HepG2 (cell line): ENCODE results near the gene SYNE1. TPM values are rescaled to one million over a fixed set of nuclear protein-coding genes. Genes with fewer than 3 reads are reported as not detected.

Experiments used
- ATAC-seq: fragments of 200-7000 bp; cut with Tn5 transposase; 3 replicates; pipeline ENCODE4 v1.9.1; 2020; ENCODE audit warnings: mild to moderate bottlenecking, moderate library complexity
- BruUV-seq: library from RNA; stranded (reverse); fragments of 400-500 nt; replicated peaks from 2 replicates; lab custom pipeline; 2021; lab: Mats Ljungman, UMichigan
- CTCF ChIA-PET: fragments of 300-600 bp; formaldehyde crosslinking; extraction: SDS; loops from one replicate; lab custom pipeline; 2021; ENCODE audit warnings: low total read pairs, inconsistent platforms, low intra/inter-chr PET ratio; lab: Yijun Ruan, JAX
- POLR2A ChIA-PET: fragments of 350-600 bp; sonication (Branson Sonifier 250); formaldehyde crosslinking; loops from one replicate; lab custom pipeline; 2020; ENCODE audit warnings: antibody characterized with exemption, inconsistent platforms; lab: Yijun Ruan, JAX
- DNase-seq: peaks from one replicate; pipeline ENCODE4 v3.0.0-alpha.2; 2015; ENCODE audit warnings: low spot score
- FAIRE-seq: peaks from 3 replicates; lab custom pipeline; 2011; peaks lifted over from hg19 to GRCh38; lab: Jason Lieb, UNC
- H2AFZ ChIP-seq: one replicate; pipeline ENCODE4 v1.6.1; 2011; ENCODE audit warnings: low read length, inconsistent platforms
- H3K27ac ChIP-seq: fragments of 300-600 bp; 3 replicates; pipeline ENCODE4 v1.8.0; 2011; ENCODE audit warnings: mixed run types, mild to moderate bottlenecking, mixed read lengths, low read length, inconsistent platforms; ENCODE audit not compliant: insufficient read depth; ENCODE audit errors: extremely low read length
- H3K27me3 ChIP-seq, 2 experiments: fragments of 200-600 bp in 1 of 2; 2 replicates in 1 of 2; 3 replicates in 1 of 2; pipeline versions ENCODE4 v1.6.0 to v1.8.0; 2011; ENCODE audit warnings: low read length in 2 of 2, mild to moderate bottlenecking in 2 of 2, moderate library complexity in 2 of 2, inconsistent platforms in 1 of 2; ENCODE audit not compliant: insufficient read depth in 2 of 2, control insufficient read depth in 1 of 2
- H3K36me3 ChIP-seq, 2 experiments: fragments of 200-600 bp in 1 of 2; replicated peaks in 1 of 2; 2 replicates in 1 of 2; 3 replicates in 1 of 2; pipeline versions ENCODE4 v1.5.1 to v1.8.0; 2011; ENCODE audit warnings: low read length in 2 of 2, inconsistent platforms in 1 of 2; ENCODE audit not compliant: insufficient read depth in 2 of 2, control insufficient read depth in 1 of 2
- H3K4me1 ChIP-seq: 2 replicates; pipeline ENCODE4 v1.5.1; 2012; ENCODE audit warnings: low read length, inconsistent platforms; ENCODE audit not compliant: insufficient read depth
- H3K4me2 ChIP-seq: 2 replicates; pipeline ENCODE4 v1.6.0; 2011; ENCODE audit warnings: low read depth, low read length, inconsistent platforms
- H3K4me3 ChIP-seq, 3 experiments: fragments of 200-600 bp in 1 of 3; sonication (generic), shearing (Covaris generic) in 1 of 3; replicated peaks in 1 of 3; 2 replicates each; pipeline ENCODE4 v1.5.1; 2011 to 2016; ENCODE audit warnings: low read length in 3 of 3, inconsistent platforms in 2 of 3, low read depth in 2 of 3, mild to moderate bottlenecking in 2 of 3, control low read depth in 1 of 3, mixed read lengths in 1 of 3; ENCODE audit not compliant: insufficient read depth in 1 of 3
- H3K79me2 ChIP-seq: one replicate; pipeline ENCODE4 v1.6.1; 2011; ENCODE audit warnings: low read length, inconsistent platforms; ENCODE audit not compliant: insufficient read depth
- H3K9ac ChIP-seq: 2 replicates; pipeline ENCODE4 v1.6.0; 2011; ENCODE audit warnings: mild to moderate bottlenecking, low read depth, low read length, inconsistent platforms; ENCODE audit not compliant: insufficient read depth
- H3K9me3 ChIP-seq: 2 replicates; pipeline ENCODE4 v1.5.1; 2012; ENCODE audit warnings: mild to moderate bottlenecking, low read length
- H4K20me1 ChIP-seq: 2 replicates; pipeline ENCODE4 v1.6.0; 2011; ENCODE audit warnings: inconsistent platforms, mild to moderate bottlenecking, low read length, moderate library complexity; ENCODE audit not compliant: insufficient read depth
- DDIT3 ChIP-seq: sonication (generic); formaldehyde crosslinking; IDR thresholded peaks from 2 replicates; pipeline ENCODE4 v1.4.0; 2020; ENCODE audit warnings: mild to moderate bottlenecking, missing genetic modification reagents
- FOSL1 ChIP-seq: sonication (generic); formaldehyde crosslinking; IDR thresholded peaks from 2 replicates; pipeline ENCODE4 v1.9.0; 2021; ENCODE audit warnings: missing genetic modification reagents, borderline replicate concordance
- PTBP1 ChIP-seq: fragments of 200-400 bp; formaldehyde crosslinking; IDR thresholded peaks from 2 replicates; pipeline ENCODE4 v1.6.1; 2018; ENCODE audit warnings: low read length, low read depth; ENCODE audit not compliant: poor library complexity, severe bottlenecking
- ZNF18 ChIP-seq: sonication (generic); formaldehyde crosslinking; IDR thresholded peaks from 2 replicates; pipeline ENCODE4 v1.8.0; 2022; ENCODE audit warnings: mild to moderate bottlenecking, missing genetic modification reagents; ENCODE audit not compliant: insufficient replicate concordance
- ZNF547 ChIP-seq: sonication (generic); formaldehyde crosslinking; IDR thresholded peaks from 2 replicates; pipeline ENCODE4 v1.5.1; 2020; ENCODE audit warnings: mild to moderate bottlenecking, missing genetic modification reagents
- WGBS: methylation state at CpG from one replicate; pipeline ENCODE4 v1.1.6; 2017; ENCODE audit warnings: low lambda C conversion rate; 5-methylcytosine and 5-hydroxymethylcytosine counted together
- in situ Hi-C: cut with HindIII; loops from 2 replicates; pipeline ENCODE4 v1.10.0; 2017; ENCODE audit warnings: low pct_unique_long_range_greater_than_20kb; ENCODE audit not compliant: extremely low pct_ligation_motif_present
- intact Hi-C: fragments of 100-400 bp; cut with micrococcal nuclease; formaldehyde crosslinking; loops from one replicate; pipeline ENCODE4 v1.10.0; 2022; ENCODE audit not compliant: unreplicated experiment
- polyA plus RNA-seq, 8 experiments: library from polyadenylated mRNA; depleted of rRNA in 3 of 8; stranded (reverse) in 7 of 8; unstranded in 1 of 8; fragments of >200 nt; fragmentation: Illumina TruSeq in 4 of 8; extraction: Trizol in 4 of 8; gene quantifications; 2 replicates each; pipeline versions ENCODE4 v1.2.1 to v1.2.3, GENCODE V29; 2011 to 2016; ENCODE audit warnings: low read depth in 4 of 8, missing spikeins in 1 of 8, mixed read lengths in 1 of 8; ENCODE audit not compliant: insufficient read depth in 1 of 8
- total RNA-seq, 5 experiments: library from RNA; depleted of rRNA; stranded (reverse); fragments of >200 nt; fragmentation: Illumina TruSeq; extraction: Trizol; gene quantifications; 2 replicates each; pipeline ENCODE4 v1.2.3, GENCODE V29; 2016; ENCODE audit warnings: low read depth in 1 of 5
- TF ChIP-seq, protein P1 (sequence below): IDR thresholded peaks from 2 replicates; pipeline ENCODE4 v1.6.1; 2012; ENCODE audit warnings: low read depth, low read length, improper control_type of control experiment
- TF ChIP-seq, protein P2 (sequence below): sonication (generic); formaldehyde crosslinking; IDR thresholded peaks from 2 replicates; pipeline ENCODE4 v1.4.0; 2020; ENCODE audit warnings: missing genetic modification reagents

SYNE1 gene
- total and polyA plus RNA-seq, 2 of the 13 experiments (the other 11 are each of a cell fraction or from before 2014, with no cell fraction given), result 5.5 to 15.9 TPM

GRCh38 chr6:152404086-152404857 lies 232.9 kb downstream of the SYNE1 start:
- H3K79me2 ChIP-seq, result no peaks in the 10 kb centered on the region
- H3K4me2 ChIP-seq, result no peak overlapping the region
- WGBS, result 12% methylated on average over 6 of the region's 6 CpGs
- no peak overlapping the region for H3K9ac ChIP-seq
- H3K9me3 ChIP-seq, result no peaks in the 10 kb centered on the region
- no peak overlapping the region for H3K4me3 ChIP-seq
- H3K4me1 ChIP-seq, result no peaks in the 10 kb centered on the region
- in situ Hi-C loops (no loop called here), intact Hi-C loops (no loop called here)
- H3K27ac ChIP-seq, result no peak overlapping the region
- no peak for FAIRE-seq
- no peaks in the 10 kb centered on the region for H3K36me3 ChIP-seq
- POLR2A ChIA-PET, result no interaction called here
- no TSS peak for BruUV-seq
- no peak for DNase-seq
- H2AFZ ChIP-seq, result no peak overlapping the region
- no peaks in the 10 kb centered on the region for H4K20me1 ChIP-seq
- no peaks in the 10 kb centered on the region for H3K27me3 ChIP-seq
- CTCF ChIA-PET, result no interaction called here
- no peak for ATAC-seq
- TF ChIP-seq ZNF547 (CRISPR knock-in tag) (no peak), DDIT3 (CRISPR knock-in tag) (no peak), ZNF18 (CRISPR knock-in tag) (no peak), PTBP1 (no peak), FOSL1 (CRISPR knock-in tag) (no peak)
- TF ChIP-seq, protein P1, sequence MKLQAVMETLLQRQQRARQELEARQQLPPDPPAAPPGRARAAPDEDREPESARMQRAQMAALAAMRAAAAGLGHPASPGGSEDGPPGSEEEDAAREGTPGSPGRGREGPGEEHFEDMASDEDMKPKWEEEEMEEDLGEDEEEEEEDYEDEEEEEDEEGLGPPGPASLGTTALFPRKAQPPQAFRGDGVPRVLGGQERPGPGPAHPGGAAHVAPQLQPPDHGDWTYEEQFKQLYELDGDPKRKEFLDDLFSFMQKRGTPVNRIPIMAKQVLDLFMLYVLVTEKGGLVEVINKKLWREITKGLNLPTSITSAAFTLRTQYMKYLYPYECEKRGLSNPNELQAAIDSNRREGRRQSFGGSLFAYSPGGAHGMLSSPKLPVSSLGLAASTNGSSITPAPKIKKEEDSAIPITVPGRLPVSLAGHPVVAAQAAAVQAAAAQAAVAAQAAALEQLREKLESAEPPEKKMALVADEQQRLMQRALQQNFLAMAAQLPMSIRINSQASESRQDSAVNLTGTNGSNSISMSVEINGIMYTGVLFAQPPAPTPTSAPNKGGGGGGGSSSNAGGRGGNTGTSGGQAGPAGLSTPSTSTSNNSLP, result no peak
- TF ChIP-seq, protein P2, sequence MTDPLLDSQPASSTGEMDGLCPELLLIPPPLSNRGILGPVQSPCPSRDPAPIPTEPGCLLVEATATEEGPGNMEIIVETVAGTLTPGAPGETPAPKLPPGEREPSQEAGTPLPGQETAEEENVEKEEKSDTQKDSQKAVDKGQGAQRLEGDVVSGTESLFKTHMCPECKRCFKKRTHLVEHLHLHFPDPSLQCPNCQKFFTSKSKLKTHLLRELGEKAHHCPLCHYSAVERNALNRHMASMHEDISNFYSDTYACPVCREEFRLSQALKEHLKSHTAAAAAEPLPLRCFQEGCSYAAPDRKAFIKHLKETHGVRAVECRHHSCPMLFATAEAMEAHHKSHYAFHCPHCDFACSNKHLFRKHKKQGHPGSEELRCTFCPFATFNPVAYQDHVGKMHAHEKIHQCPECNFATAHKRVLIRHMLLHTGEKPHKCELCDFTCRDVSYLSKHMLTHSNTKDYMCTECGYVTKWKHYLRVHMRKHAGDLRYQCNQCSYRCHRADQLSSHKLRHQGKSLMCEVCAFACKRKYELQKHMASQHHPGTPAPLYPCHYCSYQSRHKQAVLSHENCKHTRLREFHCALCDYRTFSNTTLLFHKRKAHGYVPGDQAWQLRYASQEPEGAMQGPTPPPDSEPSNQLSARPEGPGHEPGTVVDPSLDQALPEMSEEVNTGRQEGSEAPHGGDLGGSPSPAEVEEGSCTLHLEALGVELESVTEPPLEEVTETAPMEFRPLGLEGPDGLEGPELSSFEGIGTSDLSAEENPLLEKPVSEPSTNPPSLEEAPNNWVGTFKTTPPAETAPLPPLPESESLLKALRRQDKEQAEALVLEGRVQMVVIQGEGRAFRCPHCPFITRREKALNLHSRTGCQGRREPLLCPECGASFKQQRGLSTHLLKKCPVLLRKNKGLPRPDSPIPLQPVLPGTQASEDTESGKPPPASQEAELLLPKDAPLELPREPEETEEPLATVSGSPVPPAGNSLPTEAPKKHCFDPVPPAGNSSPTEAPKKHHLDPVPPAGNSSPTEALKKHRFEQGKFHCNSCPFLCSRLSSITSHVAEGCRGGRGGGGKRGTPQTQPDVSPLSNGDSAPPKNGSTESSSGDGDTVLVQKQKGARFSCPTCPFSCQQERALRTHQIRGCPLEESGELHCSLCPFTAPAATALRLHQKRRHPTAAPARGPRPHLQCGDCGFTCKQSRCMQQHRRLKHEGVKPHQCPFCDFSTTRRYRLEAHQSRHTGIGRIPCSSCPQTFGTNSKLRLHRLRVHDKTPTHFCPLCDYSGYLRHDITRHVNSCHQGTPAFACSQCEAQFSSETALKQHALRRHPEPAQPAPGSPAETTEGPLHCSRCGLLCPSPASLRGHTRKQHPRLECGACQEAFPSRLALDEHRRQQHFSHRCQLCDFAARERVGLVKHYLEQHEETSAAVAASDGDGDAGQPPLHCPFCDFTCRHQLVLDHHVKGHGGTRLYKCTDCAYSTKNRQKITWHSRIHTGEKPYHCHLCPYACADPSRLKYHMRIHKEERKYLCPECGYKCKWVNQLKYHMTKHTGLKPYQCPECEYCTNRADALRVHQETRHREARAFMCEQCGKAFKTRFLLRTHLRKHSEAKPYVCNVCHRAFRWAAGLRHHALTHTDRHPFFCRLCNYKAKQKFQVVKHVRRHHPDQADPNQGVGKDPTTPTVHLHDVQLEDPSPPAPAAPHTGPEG (CRISPR knock-in tag), result no peak
